Activated gamma-delta T cell treated with anti-CD3 and anti-CD28 coated beads, Interleukin-2, amount 50 U/mL, for 16 hours (primary cell): ENCODE results near the gene FBXO5.
"Not testable (repeated sequence)": the region's sequence is repeated elsewhere in the genome, so short reads cannot be mapped to it uniquely, and the experiment has no call there.

ENCODE experiments used
- DNase-seq: peaks from one replicate; pipeline ENCODE4 v3.0.0-alpha.2; 2020; ENCODE audit warnings: low read depth

The FBXO5 gene

GRCh38 chr6:152982904-152983636 is at the start of gene FBXO5:
TSS of gene FBXO5 (minus strand) at chr6:152983041. CDS start at chr6:152982959, 82 bp downstream.
- DNase-seq, result peak; percentile 96

- no peak for DNase-seq
Measured at GRCh38 chr6:153032255-153032882, 49.5 kb upstream of the FBXO5 start.

GRCh38 chr6:153031335-153031955 is 48.6 kb upstream of the FBXO5 start:
- DNase-seq, result no peak

- no peak for DNase-seq
Measured at GRCh38 chr6:153028963-153029362, 46.1 kb upstream of the FBXO5 start.

- DNase-seq, result no peak
Measured at GRCh38 chr6:153028286-153028685, 45.4 kb upstream of the FBXO5 start.

GRCh38 chr6:153027480-153027879 is 44.6 kb upstream of the FBXO5 start:
- DNase-seq, result no peak

GRCh38 chr6:153024709-153025017 is 41.8 kb upstream of the FBXO5 start:
- no peak for DNase-seq

GRCh38 chr6:153023977-153024708 is 41.3 kb upstream of the FBXO5 start:
- no peak for DNase-seq

- DNase-seq, result no peak
Measured at GRCh38 chr6:153018355-153018754, 35.5 kb upstream of the FBXO5 start.

- DNase-seq, result no peak
Measured at GRCh38 chr6:153016846-153017245, 34.0 kb upstream of the FBXO5 start.

GRCh38 chr6:153015094-153015640 is 32.3 kb upstream of the FBXO5 start:
- DNase-seq, result no peak

- no peak for DNase-seq
Measured at GRCh38 chr6:153013438-153013837, 30.6 kb upstream of the FBXO5 start.

- DNase-seq, result no peak
Measured at GRCh38 chr6:153012856-153013255, 30.0 kb upstream of the FBXO5 start.

GRCh38 chr6:153003366-153003690 is 20.5 kb upstream of the FBXO5 start:
- no peak for DNase-seq

GRCh38 chr6:153002613-153003365 is 19.9 kb upstream of the FBXO5 start, which contains the start of gene MTRF1L:
TSS of gene MTRF1L (minus strand) at chr6:153002709. CDS start at chr6:153002685, 24 bp downstream.
- DNase-seq, result peak; percentile 77

GRCh38 chr6:153001767-153002612 is 19.1 kb upstream of the FBXO5 start:
- peak; percentile 4 for DNase-seq

GRCh38 chr6:153000790-153001189 is 17.9 kb upstream of the FBXO5 start:
- DNase-seq, result not testable (repeated sequence)

- DNase-seq, result no peak
Measured at GRCh38 chr6:153000243-153000642, 17.4 kb upstream of the FBXO5 start.

- DNase-seq, result not testable (repeated sequence)
Measured at GRCh38 chr6:152999538-152999937, 16.7 kb upstream of the FBXO5 start.

GRCh38 chr6:152993847-152994246 is 11.0 kb upstream of the FBXO5 start:
- no peak for DNase-seq

GRCh38 chr6:152993431-152993830 is 10.6 kb upstream of the FBXO5 start:
- no peak for DNase-seq
